ENCODE data around the gene BTD.

BTD gene

GRCh38 chr3:15606434-15606891, 4.9 kb downstream of the BTD start:
- Histone ChIP-seq H3K9ac (ENCODE audit: low read length) (no peak overlapping the region), H3K9me2 (replicated peaks; ENCODE audit: insufficient read depth, low read length) (no peaks in the 10 kb centered on the region), H3K9me3 (ENCODE audit: insufficient read depth, low read length) (no peaks in the 10 kb centered on the region), H4K20me1 (ENCODE audit: low read depth, low read length) (no peaks in the 10 kb centered on the region), H3K4me3 (ENCODE audit: insufficient read depth, low read length, poor library complexity, severe bottlenecking) (no peak overlapping the region), H3K4me2 (ENCODE audit: low read depth, low read length, poor library complexity, severe bottlenecking) (no peak overlapping the region), H3K79me2 (ENCODE audit: insufficient read depth, low read length) (no peaks in the 10 kb centered on the region), H2AFZ (ENCODE audit: low read depth, low read length, severe bottlenecking) (no peak overlapping the region), H3K27ac (ENCODE audit: low read depth, low read length) (no peak overlapping the region), H3F3A (ENCODE audit: insufficient read depth) (no peaks in the 10 kb centered on the region), H3K36me3 (ENCODE audit: low read length) (no peaks in the 10 kb centered on the region), H3K27me3 (ENCODE audit: low read length) (no peaks in the 10 kb centered on the region)
- TF ChIP-seq EZH2phosphoT487 (conservative IDR thresholded peaks at IDR 0.05; ENCODE audit: low read length) = no peak

- no peaks in the 10 kb centered on the region for H4K20me1 ChIP-seq (ENCODE audit: low read depth, low read length)
- H3K36me3 ChIP-seq (ENCODE audit: low read length) = no peaks in the 10 kb centered on the region
- no peak overlapping the region for H3K27ac ChIP-seq (ENCODE audit: low read depth, low read length)
- H3K9me3 ChIP-seq (ENCODE audit: insufficient read depth, low read length) = no peaks in the 10 kb centered on the region
- no peak overlapping the region for H3K4me2 ChIP-seq (ENCODE audit: low read depth, low read length, poor library complexity, severe bottlenecking)
- no peaks in the 10 kb centered on the region for H3K9me2 ChIP-seq (replicated peaks; ENCODE audit: insufficient read depth, low read length)
- no peak overlapping the region for H2AFZ ChIP-seq (ENCODE audit: low read depth, low read length, severe bottlenecking)
- H3K79me2 ChIP-seq (ENCODE audit: insufficient read depth, low read length) = no peaks in the 10 kb centered on the region
- TF ChIP-seq CTCF (IDR thresholded peaks at IDR 0.05; ENCODE audit: insufficient read depth, low read length, poor library complexity, severe bottlenecking) = no peak
- no peak for TF ChIP-seq EZH2phosphoT487 (conservative IDR thresholded peaks at IDR 0.05; ENCODE audit: low read length)
- no peak overlapping the region for H3K9ac ChIP-seq (ENCODE audit: low read length)
- H3F3A ChIP-seq (ENCODE audit: insufficient read depth) = no peaks in the 10 kb centered on the region
- H3K4me3 ChIP-seq (ENCODE audit: insufficient read depth, low read length, poor library complexity, severe bottlenecking) = no peak overlapping the region
- no peaks in the 10 kb centered on the region for H3K27me3 ChIP-seq (ENCODE audit: low read length)
These were observed 8.7 kb downstream of the BTD start for GRCh38 chr3:15610082-15610759.

- Histone ChIP-seq H3K27ac (ENCODE audit: low read depth, low read length) (no peak overlapping the region), H3F3A (ENCODE audit: insufficient read depth) (no peaks in the 10 kb centered on the region), H3K4me3 (ENCODE audit: insufficient read depth, low read length, poor library complexity, severe bottlenecking) (no peak overlapping the region), H4K20me1 (ENCODE audit: low read depth, low read length) (no peaks in the 10 kb centered on the region), H3K9ac (ENCODE audit: low read length) (no peak overlapping the region), H3K27me3 (ENCODE audit: low read length) (no peaks in the 10 kb centered on the region), H3K9me2 (replicated peaks; ENCODE audit: insufficient read depth, low read length) (no peaks in the 10 kb centered on the region), H3K9me3 (ENCODE audit: insufficient read depth, low read length) (no peaks in the 10 kb centered on the region), H3K36me3 (ENCODE audit: low read length) (no peaks in the 10 kb centered on the region), H3K79me2 (ENCODE audit: insufficient read depth, low read length) (no peaks in the 10 kb centered on the region), H2AFZ (ENCODE audit: low read depth, low read length, severe bottlenecking) (no peak overlapping the region), H3K4me2 (ENCODE audit: low read depth, low read length, poor library complexity, severe bottlenecking) (no peak overlapping the region)
- no peak for TF ChIP-seq CTCF (IDR thresholded peaks at IDR 0.05; ENCODE audit: insufficient read depth, low read length, poor library complexity, severe bottlenecking)
These were observed 9.5 kb downstream of the BTD start for GRCh38 chr3:15611018-15611417.

- no peak overlapping the region for H3K4me3 ChIP-seq (ENCODE audit: insufficient read depth, low read length, poor library complexity, severe bottlenecking)
- no peak for TF ChIP-seq CTCF (IDR thresholded peaks at IDR 0.05; ENCODE audit: insufficient read depth, low read length, poor library complexity, severe bottlenecking)
- H3K9me3 ChIP-seq (ENCODE audit: insufficient read depth, low read length) = no peaks in the 10 kb centered on the region
- no peak overlapping the region for H3K4me2 ChIP-seq (ENCODE audit: low read depth, low read length, poor library complexity, severe bottlenecking)
- H2AFZ ChIP-seq (ENCODE audit: low read depth, low read length, severe bottlenecking) = no peak overlapping the region
- H3K27me3 ChIP-seq (ENCODE audit: low read length) = no peaks in the 10 kb centered on the region
- H3F3A ChIP-seq (ENCODE audit: insufficient read depth) = no peaks in the 10 kb centered on the region
- no peak overlapping the region for H3K9ac ChIP-seq (ENCODE audit: low read length)
- no peaks in the 10 kb centered on the region for H3K36me3 ChIP-seq (ENCODE audit: low read length)
- H3K9me2 ChIP-seq (replicated peaks; ENCODE audit: insufficient read depth, low read length) = no peaks in the 10 kb centered on the region
- no peaks in the 10 kb centered on the region for H4K20me1 ChIP-seq (ENCODE audit: low read depth, low read length)
- H3K27ac ChIP-seq (ENCODE audit: low read depth, low read length) = no peak overlapping the region
- no peaks in the 10 kb centered on the region for H3K79me2 ChIP-seq (ENCODE audit: insufficient read depth, low read length)
These were observed 10.5 kb downstream of the BTD start for GRCh38 chr3:15612001-15612400.
